ENCODE results near the gene GFRAL. TPM values are rescaled to one million over a fixed set of nuclear protein-coding genes. Genes with fewer than 3 reads are reported as not detected.
"Not testable (repeated sequence)": the region's sequence is repeated elsewhere in the genome, so short reads cannot be mapped to it uniquely, and the experiment has no call there.

GFRAL gene, protein sequence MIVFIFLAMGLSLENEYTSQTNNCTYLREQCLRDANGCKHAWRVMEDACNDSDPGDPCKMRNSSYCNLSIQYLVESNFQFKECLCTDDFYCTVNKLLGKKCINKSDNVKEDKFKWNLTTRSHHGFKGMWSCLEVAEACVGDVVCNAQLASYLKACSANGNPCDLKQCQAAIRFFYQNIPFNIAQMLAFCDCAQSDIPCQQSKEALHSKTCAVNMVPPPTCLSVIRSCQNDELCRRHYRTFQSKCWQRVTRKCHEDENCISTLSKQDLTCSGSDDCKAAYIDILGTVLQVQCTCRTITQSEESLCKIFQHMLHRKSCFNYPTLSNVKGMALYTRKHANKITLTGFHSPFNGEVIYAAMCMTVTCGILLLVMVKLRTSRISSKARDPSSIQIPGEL
- not detected for polyA plus RNA-seq

DNA sequence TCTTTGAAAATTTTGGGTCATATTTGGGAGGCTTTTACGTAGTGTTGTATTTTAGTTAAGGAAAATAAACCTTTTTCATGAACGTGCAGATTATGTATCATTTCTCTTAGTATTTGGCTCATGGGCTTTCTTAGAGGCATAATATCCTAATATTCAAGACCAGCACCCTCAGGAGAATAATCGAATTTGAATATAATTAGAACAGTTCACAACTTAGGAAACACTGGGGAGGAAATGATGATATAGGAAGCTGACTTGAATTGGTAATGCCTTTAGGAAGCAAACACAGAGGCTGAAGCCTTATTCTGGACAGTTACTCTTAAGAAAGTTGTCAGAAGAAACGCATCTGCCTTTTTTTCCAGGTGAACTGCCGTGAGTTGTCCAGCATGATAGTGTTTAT lies at the start of gene GFRAL:
Gene GFRAL (plus strand): TSS at position 301 of the 400 bp plus-strand sequence. CDS start 86 bp downstream, at position 387.
- WGBS, 3 donors, result 55 to 72% (median 70%) methylated on average over 5 of the region's 5 CpGs
- no peak within 1 kb of the TSS for H3K27ac ChIP-seq (ENCODE audit: low read depth, low read length)

DNA sequence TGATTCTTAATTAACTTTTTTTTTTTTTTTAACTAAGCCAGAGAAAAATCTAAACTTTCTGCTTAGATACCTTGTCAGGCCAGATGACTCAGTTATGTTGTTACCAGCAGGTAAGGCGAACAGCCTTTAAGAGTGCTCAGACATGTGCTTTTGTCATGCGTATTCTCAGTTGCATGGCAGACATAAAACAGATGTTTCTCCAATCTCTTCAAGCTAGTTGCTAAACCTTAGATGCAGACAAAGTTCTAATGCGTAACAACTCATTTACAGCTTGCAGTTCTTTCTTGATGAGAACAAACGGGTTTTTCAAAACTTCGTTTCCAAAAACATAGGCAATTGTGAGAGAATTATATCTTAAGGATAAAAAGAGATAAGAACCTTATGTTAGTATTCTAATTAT lies 49.6 kb upstream of the GFRAL start:
- H3K27ac ChIP-seq (ENCODE audit: low read depth, low read length), result no peak overlapping the region
- 73 to 78% (median 74%) methylated on average over 5 of the region's 5 CpGs for WGBS, 3 donors

DNA sequence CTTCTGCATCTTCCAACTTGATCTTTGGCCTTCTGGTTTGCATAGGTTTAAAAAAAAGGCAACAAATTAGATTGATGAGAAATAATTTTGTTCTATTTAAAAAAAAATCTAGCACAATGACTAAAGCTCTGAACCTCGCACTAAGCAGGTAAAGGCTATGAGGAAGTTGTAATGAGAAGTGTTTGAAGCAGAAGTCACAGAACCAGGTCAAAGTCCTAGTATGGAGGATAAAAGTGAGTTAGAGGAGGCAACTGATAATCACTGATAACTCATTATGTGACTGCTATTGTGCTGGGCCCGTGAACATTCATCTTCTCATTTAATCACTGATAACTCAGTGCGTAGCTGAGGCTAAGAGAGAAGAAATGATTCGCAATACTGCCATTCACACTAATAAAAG lies 46.1 kb upstream of the GFRAL start:
- H3K27ac ChIP-seq (ENCODE audit: low read depth, low read length), result no peak overlapping the region
- WGBS, 3 donors, result 60 to 74% (median 63%) methylated on average over 4 of the region's 4 CpGs

GRCh38 chr6:55282115-55282514 lies 45.2 kb upstream of the GFRAL start:
- H3K27ac ChIP-seq (ENCODE audit: low read depth, low read length), result no peak overlapping the region
- WGBS, 3 donors, result 52 to 72% (median 70%) methylated on average over 6 of the region's 6 CpGs

- whole genome bisulfite sequencing, 3 donors, result 59 to 71% (median 62%) methylated on average over 2 of the region's 2 CpGs
- no peak overlapping the region for H3K27ac ChIP-seq (ENCODE audit: low read depth, low read length)
Measured at GRCh38 chr6:55286824-55287223, 40.4 kb upstream of the GFRAL start.

DNA sequence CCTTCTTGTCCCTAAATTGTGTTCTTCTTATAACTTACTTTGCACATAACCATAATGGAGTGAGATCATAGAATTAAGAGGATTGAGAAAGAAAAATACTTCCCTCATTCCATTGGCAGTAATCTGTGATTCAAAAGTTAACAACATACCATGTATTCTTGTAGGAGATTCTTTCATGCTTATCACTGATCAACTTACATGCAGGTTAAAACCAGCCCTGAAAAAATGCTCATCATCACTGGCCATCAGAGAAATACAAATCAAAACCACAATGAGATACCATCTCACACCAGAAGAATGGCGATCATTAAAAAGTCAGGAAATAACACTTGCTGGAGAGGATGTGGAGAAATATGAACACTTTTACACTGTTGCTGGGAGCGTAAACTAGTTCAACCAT lies 36.5 kb upstream of the GFRAL start:
- no peak overlapping the region for H3K27ac ChIP-seq (ENCODE audit: low read depth, low read length)
- 58 to 78% (median 68%) methylated on average over 2 of the region's 2 CpGs for WGBS, 3 donors

DNA sequence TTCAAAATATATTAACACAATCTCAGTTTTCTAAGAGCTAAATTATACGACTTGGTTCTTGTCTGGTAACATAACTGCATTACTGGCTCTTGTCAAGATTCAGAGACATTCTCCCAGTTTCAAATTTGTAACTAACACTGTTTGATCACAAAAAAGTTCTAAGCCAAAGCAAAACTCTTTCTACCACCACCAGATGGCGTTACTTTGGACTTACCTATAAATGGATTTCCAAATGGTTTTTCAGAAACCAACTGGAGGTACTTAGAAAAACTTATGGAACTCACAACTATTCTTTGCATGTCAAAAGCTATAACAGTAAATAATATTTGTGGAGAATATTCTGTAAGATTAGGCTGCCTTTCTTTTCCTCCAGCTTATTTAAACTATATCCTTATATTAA lies 34.2 kb upstream of the GFRAL start:
- WGBS, 3 donors, result 45 to 47% (median 46%) methylated on average over 2 of the region's 2 CpGs

DNA sequence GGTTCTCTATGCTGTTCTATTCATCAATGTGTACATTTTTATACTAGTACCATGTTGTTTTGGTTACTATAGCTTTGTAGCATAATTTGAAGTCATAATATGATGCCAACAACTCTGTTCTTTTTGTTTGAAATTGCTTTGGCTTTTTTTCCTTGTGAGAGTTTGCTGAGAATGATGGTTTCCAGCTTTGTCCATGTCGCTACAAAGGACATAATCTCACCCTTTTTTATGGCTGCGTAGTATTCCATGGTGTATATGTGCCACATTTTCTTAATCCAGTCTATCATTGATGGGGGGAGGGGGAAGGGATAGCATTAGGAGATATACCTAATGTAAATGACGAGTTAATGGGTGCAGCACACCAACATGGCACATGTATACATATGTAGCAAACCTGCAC lies 30.1 kb upstream of the GFRAL start:
- 84 to 90% (median 86%) methylated on average over 3 of the region's 3 CpGs for WGBS, 3 donors
- H3K27ac ChIP-seq (ENCODE audit: low read depth, low read length), result not testable (repeated sequence)

More for the DNA sequence above, 34.2 kb upstream of the GFRAL start:
- no peak overlapping the region for H3K27ac ChIP-seq (ENCODE audit: low read depth, low read length)

GRCh38 chr6:55299286-55299985 lies 27.8 kb upstream of the GFRAL start:
- 77 to 84% (median 81%) methylated on average over 5 of the region's 5 CpGs for WGBS, 3 donors

GRCh38 chr6:55304747-55305146 lies 22.5 kb upstream of the GFRAL start:
- 59 to 75% (median 69%) methylated on average over 1 of the region's 1 CpG for WGBS, 3 donors
- H3K27ac ChIP-seq (ENCODE audit: low read depth, low read length), result no peak overlapping the region

More at GRCh38 chr6:55299286-55299985, 27.8 kb upstream of the GFRAL start:
- no peak overlapping the region for H3K27ac ChIP-seq (ENCODE audit: low read depth, low read length)

DNA sequence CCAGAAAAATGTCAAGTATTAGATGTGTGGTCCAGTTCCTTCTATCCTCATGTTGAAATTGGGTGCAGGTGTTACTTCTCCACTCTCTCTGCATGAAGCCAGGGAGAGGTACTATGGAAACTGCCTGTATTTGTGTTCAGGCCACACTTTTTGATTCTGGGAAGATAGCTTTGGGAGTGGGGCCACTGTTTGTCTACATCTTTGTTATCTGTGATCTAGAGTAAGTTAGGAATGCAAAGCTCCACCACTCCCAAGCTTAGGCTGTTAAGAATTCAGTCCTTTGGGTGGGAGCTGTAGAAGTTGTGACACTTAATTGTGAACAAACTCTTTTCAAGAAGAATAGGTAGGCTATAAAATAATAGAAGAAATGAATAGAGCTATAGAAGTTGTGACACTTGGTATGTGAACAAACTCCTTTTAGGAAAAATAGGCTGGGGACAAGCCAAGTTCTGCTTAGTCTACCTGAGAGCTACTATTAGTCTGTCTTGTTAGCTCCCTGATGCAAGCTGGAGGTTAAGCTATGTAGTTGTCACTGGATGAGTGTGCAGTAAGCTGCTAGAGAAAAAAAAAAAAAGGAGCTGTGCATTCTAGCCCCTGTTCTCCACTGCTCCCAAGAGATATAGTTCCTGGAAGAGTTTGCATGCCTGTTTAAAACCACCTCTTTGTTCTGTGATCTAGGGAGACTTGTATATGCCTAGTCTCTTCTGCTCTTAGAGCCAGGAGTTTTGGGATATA lies 7.1 kb upstream of the GFRAL start:
- H3K27ac ChIP-seq (ENCODE audit: low read depth, low read length), result no peak overlapping the region

- no peak overlapping the region for H3K27ac ChIP-seq (ENCODE audit: low read depth, low read length)
- WGBS, 3 donors, result 30 to 57% (median 54%) methylated on average over 2 of the region's 2 CpGs
Measured at GRCh38 chr6:55320696-55321086, 6.6 kb upstream of the GFRAL start.

GRCh38 chr6:55377150-55377549 lies 49.9 kb downstream of the GFRAL start:
- H3K27ac ChIP-seq (ENCODE audit: low read depth, low read length), result no peak overlapping the region
- 54 to 68% (median 67%) methylated on average over 2 of the region's 2 CpGs for WGBS, 3 donors

DNA sequence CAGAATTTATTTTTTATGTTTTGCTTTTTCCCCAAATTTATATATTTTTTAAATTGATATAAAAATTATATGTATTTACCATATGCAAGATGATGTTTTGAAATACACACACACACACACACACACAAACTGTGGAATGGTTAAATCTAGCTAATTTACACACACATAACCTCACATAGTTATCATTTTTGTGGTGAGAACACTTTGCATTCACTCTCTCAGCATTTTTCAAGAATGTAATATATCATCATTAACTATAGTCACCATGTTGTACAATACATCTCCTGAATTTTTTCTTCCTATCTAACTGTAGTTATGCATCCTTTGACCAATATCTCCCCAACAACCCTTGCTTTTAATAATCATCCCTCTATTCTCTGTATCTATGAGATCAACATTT lies 52.2 kb downstream of the GFRAL start:
- no peak overlapping the region for H3K27ac ChIP-seq (ENCODE audit: low read depth, low read length)

- WGBS, 3 donors, result 33 to 77% (median 68%) methylated on average over 1 of the region's 1 CpG
- H3K27ac ChIP-seq (ENCODE audit: low read depth, low read length), result no peak overlapping the region
Measured at GRCh38 chr6:55379895-55380294, 52.6 kb downstream of the GFRAL start.

DNA sequence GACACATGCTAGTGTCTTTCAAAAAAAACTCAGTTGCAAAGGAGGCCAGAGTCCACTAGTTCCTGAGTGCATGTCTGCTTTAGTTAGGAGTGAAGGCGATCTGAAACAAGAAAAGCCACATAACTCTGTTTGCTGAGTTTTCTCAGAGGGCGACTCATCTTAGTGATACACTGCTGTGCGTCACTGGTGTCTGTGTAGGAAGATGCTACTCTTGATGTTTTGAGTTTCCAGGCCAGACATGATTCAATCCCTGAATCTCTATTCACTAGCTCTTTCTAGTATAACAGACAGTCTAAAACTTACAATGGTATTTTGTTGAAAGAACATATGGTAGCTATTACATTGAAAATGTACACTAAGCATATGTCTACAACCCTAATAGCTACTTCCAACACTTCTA lies 60.9 kb downstream of the GFRAL start:
- 70 to 85% (median 81%) methylated on average over 3 of the region's 3 CpGs for WGBS, 3 donors
- no peak overlapping the region for H3K27ac ChIP-seq (ENCODE audit: low read depth, low read length)

DNA sequence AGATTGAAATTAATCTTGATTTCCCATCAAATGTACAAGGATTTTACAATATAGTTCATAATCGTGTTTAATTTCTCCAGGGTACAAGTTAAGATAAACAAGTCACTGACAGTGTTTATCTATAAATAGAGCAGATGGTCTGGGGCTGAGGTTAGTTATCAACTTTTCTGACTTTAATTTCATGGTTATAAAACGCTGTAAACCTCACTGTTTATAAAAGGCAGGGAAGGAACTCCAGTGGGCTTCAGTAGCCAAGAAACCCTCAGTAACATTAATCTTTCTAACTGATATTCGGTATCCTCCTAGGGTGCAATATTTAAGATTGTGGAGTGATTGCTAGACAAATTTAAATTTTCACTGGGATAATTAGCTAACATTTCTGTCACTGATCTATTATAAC lies 68.6 kb downstream of the GFRAL start:
- 40 to 42% (median 40%) methylated on average over 3 of the region's 3 CpGs for WGBS, 3 donors
- H3K27ac ChIP-seq (ENCODE audit: low read depth, low read length), result no peak overlapping the region

DNA sequence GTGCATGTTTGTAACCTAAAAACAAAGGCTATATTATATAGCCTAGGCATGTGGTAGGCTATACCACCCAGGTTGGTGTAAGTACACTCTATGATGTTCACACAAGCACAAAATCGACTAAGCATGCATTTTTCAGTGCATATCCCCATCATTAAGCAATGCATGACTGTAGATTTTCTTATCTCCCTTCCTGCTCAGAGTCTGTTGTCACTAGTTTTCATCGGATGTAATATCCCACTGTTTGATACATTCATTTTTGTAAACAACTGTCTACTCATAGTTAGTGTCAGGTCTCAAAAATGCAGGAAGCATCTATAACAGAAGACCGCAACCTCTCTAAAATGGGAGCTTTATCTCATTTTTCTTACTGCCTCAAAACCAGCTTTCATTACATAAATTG lies 70.7 kb downstream of the GFRAL start:
- 53 to 79% (median 66%) methylated on average over 3 of the region's 3 CpGs for WGBS, 3 donors

GRCh38 chr6:55399351-55399750 lies 72.1 kb downstream of the GFRAL start:
- H3K27ac ChIP-seq (ENCODE audit: low read depth, low read length), result no peak overlapping the region
- WGBS, 3 donors, result 18 to 44% (median 38%) methylated on average over 1 of the region's 1 CpG

More for the DNA sequence above, 70.7 kb downstream of the GFRAL start:
- H3K27ac ChIP-seq (ENCODE audit: low read depth, low read length), result no peak overlapping the region

Measured in adipose tissue (tissue), 3 donors.